Measurements from ENCODE around the gene SCGB1D1. TPM values are rescaled to one million over a fixed set of nuclear protein-coding genes. Genes with fewer than 3 reads are reported as not detected.

Gene SCGB1D1, protein sequence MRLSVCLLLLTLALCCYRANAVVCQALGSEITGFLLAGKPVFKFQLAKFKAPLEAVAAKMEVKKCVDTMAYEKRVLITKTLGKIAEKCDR
- total RNA-seq, result not detected in 2 replicates

DNA sequence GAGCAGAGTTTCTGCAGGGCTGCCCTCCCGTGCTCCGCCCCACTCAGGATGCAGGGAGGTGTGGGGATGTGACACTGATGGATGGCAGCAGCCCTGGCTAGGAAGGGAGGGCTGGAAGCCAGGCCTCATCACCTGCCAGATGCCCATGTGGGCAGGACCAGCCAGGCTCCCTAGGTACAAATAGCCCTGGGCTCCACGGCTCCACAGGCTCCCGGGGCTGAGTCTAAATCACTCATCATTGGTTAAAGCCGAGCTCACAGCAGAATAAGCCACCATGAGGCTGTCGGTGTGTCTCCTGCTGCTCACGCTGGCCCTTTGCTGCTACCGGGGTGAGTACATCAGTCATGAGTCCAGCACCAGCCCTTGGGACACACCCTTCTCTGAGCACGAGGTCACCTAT lies at the start of gene SCGB1D1:
TSS of gene SCGB1D1 (plus strand) at position 206 of the 400 bp plus-strand sequence. CDS start at position 275, 69 bp downstream.
- intact Hi-C loops (cut with micrococcal nuclease), result no loop called here

DNA sequence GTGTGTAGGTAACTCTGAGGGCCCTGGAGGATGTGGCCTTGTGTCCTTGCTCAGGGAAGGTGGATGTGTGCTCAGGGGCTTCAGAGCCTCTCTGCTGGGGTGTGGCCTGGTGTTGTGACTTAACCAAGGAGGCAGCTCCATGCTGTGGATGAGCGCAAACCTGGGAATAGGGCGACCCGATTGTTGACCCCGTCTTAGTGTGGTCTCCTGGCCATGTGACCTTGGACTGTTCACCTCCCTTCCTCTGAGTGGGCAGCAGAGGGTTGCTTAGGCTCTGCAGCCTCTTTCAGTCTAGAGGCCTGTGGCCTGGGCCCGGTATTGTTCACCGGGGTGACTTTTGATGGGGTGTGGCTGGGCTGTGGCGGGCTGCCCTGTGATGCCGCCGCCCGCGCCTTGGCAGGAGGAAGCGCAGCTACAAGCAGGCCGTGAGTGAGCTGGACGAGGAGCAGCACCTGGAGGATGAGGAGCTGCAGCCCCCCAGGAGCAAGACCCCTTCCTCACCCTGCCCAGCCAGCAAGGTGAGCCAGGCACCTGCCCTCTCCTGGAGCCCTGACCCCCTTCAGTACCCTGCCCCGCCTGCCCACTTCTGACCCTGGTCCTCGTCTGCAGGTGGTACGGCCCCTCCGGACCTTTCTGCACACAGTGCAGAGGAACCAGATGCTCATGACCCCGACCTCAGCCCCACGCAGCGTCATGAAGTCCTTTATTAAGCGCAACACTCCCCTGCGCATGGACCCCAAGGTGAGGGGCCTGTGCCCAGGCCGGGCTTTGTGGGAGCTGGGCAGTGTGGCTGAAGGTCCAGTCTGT lies 49.5 kb upstream of the SCGB1D1 start:
- intact Hi-C loops (cut with micrococcal nuclease), result no loop called here

DNA sequence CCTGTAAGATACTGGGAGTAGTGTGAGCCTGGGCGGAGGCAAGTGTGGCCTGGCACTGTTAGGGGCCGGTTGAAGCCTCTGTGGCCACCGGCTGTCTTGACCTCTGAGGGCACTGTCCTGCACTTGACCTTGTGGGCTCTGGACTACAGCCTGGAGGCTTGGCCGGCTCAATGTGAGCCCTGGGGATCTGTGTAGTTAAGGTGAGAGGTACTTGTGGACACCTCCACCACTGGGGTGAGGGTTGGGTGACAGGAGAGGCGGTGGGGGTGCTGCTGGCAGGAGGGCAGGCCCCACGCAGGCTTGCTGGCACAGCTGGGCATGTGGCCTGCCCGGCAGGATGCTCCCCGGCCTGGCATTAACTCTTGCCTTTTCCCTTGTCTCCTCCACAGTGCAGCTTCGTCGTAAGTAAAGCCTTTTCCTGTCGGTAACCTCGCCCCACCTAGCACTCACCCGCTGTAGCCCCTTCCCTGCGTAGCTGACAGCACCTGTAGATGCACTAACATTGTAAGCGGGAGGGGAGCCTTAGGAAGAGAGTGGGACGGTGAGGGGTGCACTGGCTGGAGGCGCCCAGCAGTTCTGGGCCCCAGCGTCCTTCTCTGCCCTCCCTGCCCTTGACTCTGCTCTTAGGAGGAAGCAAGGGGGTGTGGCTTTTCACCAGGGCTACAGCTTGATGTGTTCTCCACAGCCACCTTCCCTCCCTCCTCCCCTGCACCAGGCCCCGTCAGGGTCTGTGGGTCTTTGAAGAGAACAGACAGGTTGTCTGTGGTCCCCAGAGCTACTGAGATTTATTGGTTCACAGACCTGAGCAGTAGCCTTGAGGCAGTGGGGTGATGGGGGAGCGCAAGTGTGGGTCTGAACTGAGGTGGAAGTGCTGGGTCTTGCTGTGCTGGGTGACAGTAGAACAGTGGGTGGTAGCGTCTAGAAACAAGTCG lies 48.6 kb upstream of the SCGB1D1 start:
- intact Hi-C loops (cut with micrococcal nuclease), result no loop called here

DNA sequence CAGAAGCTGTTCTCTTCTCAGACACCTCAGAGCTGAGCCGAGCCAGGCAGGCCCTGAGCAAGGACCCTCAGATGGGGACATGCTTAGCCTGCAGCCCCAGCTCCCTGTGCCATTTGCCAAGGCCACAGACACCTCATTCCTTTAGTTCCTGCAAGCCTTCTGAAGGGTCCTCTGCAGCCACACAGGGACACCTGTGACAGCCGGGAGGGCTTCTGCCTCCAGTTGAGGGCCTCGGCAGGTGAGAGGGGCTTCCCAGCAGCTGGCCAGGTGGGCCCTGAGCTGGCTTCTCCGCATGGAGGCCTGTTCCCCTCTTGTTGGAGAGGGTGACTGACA lies 48.0 kb upstream of the SCGB1D1 start:
- intact Hi-C loops (cut with micrococcal nuclease), result no loop called here

DNA sequence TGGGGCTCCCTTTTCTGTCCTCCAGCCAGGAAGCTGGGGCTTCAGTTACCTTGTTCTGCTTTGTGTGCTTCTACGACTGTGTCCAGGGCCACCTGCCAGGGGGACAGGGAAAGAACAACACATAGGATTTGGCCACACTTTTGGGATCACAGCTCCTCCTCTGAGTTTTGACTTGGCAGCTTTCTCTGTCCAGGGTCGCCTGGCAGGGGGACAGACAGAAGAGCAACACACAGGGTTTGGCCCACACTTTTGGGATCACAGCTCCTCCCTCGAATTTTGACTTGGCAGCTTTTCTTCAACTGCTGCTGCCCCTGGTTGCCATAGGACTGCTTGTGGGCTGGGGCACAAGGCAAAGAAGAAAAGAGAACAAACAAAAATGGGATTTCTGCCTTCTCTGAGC lies 47.1 kb upstream of the SCGB1D1 start:
- intact Hi-C loops (cut with micrococcal nuclease), result no loop called here

DNA sequence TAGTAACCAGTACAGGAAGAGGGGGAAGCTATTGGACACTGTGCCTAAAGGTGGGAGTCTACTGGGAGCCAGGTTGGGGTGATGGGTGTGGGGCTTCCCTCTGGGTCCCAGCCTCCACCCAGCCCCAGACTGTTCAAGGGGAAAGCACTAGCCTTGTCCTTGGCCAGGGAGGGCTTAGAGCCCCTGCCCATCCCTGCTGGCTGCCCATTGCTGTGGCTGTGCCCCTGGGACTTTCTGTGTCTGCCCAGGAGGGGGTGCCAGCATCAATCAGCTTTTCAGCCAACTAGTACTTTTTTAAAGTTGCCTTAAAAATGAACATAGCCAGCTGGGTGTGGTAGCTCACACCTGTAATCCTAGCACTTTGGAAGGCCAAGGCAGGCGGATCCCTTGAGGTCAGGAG lies 46.3 kb upstream of the SCGB1D1 start:
- intact Hi-C loops (cut with micrococcal nuclease), result no loop called here

DNA sequence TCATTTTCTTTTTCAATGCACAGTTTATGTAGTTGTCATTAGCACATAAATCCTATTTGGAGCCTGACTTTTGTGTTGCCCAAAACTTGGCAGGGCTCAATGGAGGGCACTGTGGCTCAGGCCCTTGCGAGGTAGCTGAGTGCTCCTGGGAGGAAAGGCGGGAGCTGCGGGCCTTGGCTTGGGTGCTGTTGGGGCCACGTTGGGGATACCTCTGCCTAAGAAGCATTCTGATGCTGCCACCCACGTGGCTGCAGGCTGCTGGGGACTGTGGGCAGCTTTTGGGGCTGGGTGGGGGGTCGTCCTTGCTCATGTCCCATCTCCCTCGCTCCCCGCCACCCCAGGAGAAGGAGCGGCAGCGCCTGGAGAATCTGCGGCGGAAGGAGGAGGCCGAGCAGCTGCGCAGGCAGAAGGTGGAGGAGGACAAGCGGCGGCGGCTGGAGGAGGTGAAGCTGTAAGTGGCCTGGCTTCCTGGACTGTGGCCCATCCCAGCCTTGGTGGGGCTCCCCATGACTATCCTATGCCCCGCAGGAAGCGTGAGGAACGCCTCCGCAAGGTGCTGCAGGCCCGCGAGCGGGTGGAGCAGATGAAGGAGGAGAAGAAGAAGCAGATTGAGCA lies 45.3 kb upstream of the SCGB1D1 start:
- intact Hi-C loops (cut with micrococcal nuclease), result no loop called here

DNA sequence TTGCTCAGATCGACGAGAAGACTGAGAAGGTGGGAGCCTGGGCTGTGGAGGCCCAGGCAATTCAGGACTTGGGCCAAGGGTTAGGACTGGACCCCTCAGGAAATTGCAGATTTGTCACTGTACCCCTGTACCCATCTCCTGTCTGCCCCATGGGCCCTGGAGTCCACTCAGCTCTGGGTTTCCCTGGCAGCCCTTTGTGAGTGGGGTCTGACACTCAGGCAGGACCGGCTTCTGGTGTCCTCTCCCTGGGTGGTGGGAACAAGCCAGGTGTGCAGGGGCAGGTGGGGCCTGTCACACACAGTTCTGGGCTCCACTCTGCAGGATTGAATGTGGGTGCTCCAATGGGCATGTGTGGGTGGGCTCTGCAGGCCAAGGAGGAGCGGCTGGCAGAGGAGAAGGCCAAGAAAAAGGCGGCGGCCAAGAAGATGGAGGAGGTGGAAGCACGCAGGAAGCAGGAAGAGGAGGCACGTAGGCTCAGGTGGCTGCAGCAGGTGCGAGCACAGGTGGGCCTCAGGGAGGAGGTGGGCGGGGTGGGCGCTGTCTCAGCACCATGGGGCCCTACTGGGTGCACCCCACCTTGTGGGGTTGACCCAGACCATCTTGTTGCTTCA lies 44.6 kb upstream of the SCGB1D1 start:
- intact Hi-C loops (cut with micrococcal nuclease), result no loop called here

DNA sequence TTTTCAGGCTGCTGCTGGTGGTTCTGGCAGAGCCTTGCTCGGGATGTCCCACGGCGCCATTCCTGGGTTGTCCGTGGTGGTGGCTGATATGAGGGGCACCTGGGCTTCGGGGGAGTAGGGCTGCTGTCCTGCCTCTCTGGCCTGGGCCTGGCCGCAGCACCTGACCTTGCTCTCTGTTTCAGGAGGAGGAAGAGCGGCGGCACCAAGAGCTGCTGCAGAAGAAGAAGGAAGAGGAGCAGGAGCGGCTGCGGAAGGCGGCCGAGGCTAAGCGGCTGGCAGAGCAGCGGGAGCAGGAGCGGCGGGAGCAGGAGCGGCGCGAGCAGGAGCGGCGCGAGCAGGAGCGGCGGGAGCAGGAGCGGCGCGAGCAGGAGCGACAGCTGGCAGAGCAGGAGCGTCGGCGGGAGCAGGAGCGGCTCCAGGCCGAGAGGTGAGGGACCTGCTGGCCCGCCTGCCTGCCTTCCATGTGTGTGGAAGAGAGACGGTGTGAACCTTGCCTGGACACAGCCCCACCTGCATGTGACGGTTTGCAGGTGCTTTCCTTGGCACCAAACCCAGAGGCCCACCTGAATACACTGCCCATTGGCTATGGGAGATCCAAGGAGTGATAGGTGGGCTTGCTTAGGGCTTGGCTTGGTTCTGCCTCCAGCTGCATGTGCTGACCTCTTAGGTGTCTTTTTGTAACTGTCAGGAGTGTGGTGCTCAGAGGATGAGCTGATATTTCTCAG lies 43.4 kb upstream of the SCGB1D1 start:
- intact Hi-C loops (cut with micrococcal nuclease), result no loop called here

DNA sequence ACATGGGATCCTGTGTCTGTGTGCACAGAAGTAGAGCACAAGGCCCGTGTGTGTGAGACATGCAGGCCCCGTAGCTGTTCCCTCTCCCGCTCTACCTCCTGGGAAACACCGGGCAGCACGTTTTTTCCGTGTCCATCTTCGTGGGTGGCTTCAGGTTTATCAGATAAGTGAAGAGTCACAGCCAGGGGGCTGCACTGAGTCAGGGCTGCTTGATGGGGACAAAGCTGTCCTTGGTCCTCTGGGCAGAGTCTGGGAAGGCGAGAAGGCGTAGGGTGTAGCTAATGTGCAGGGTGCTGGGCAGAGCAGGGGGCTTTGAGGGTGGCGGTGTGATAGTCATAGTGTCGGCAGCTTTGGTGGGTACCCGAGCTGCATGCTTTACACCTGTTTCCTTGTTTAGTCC lies 42.5 kb upstream of the SCGB1D1 start:
- intact Hi-C loops (cut with micrococcal nuclease), result no loop called here

DNA sequence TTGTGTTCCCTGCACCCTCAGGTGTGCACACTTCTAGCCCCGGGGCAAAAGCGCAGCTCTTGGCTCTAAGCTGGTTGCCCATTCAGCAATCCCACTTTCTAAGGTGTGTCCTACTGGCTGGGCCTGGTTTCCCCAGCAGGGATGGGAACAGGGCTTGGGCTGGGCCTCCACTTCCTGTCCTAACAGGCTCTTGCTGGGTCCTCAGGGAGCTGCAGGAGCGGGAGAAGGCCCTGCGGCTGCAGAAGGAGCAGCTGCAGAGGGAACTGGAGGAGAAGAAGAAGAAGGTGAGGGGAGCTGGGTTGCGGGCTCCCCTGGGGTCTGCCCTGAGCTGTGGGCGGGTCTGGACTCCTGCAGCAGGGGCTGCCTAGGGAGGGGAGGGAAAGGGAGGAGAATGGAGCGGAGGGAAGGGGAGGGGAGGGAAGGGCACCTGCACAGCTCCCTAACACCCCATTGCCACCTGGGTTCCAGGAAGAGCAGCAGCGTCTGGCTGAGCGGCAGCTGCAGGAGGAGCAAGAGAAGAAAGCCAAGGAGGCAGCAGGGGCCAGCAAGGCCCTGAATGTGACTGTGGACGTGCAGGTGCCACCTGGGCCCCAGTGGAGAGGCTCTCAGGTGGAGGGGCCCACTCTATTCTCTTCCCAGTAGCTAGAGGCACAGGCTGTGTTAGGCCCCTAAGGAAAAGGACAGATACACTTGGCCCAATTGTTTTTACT lies 41.6 kb upstream of the SCGB1D1 start:
- intact Hi-C loops (cut with micrococcal nuclease), result no loop called here

DNA sequence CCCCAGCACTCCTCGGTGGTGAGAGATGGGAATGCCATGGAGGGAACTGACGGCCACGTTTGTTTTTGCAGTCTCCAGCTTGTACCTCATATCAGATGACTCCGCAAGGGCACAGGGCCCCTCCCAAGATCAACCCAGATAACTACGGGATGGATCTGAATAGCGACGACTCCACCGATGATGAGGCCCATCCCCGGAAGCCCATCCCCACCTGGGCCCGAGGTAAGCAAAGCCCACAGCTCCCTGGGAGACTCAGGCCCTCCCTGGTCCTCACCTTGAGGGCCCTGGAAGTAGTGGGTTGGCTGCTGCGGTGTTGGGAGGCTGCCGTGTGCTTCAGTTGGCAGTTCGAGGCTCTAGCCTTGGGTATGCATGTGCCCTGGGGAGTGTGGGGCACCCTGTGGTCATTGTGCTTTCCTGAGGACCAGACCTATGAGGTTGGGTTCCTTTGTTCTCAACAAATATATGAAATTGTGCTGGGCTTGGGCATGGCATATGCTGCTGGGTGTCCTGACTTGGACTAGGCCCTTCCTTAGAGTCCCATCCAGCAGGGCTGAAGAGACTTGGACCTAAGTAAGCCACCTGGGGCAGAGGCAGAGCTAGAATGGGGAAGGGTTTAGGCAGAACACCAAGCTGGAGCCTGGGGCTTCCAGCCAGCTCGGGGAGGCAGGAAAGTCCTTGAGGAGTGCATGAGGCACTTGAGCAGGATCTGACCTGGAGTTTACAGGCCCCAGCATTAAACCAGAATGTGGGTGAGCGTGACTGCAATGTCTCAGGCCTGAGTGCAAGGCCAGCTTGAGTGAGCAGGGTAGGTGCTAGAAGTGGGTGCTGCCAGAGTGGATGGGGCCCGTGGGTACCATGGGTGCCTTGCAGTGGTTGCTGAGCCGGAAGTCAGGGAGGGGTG lies 39.8 kb upstream of the SCGB1D1 start:
- intact Hi-C loops (cut with micrococcal nuclease), result no loop called here

DNA sequence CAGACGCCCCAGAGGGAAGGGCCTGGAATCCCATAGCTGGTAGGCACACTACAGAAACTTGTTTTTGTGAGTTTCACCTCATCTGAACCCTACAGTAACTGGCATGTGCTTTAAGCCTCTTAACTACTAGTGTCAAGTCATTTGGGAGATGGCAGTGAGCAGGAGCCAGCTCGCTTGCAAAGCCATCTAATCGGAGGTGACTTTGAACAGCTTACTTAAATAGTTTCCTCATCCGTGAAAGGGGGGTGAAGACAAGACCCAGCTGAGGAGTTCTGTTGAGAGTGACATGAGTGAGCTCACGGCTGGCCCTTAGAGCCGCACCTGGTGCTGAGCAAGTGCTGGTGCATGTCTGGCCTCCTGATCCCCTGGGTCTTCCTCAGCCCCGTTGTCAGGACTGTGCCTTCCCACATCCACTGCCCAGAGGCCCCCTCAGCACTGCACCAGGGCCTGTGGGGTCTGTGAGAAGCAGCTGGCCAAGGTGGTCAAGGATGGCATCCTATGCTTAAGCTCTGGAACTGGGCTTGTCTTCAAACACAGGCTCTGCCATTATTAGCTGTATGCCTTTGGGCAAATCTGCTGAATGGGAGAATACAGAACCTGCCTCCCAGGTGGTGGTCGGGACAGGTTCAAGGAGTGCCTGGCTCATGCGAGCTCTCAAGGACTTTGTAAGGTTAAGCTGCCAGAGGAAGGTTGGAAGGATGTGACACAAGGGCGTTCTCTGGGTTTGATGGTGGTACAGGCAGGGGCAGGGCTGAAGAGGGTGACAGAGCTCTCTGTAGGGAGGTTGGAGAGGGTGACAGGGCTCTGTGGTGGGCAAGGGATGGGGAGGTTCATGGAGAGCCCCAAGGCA lies 38.9 kb upstream of the SCGB1D1 start:
- intact Hi-C loops (cut with micrococcal nuclease), result no loop called here

DNA sequence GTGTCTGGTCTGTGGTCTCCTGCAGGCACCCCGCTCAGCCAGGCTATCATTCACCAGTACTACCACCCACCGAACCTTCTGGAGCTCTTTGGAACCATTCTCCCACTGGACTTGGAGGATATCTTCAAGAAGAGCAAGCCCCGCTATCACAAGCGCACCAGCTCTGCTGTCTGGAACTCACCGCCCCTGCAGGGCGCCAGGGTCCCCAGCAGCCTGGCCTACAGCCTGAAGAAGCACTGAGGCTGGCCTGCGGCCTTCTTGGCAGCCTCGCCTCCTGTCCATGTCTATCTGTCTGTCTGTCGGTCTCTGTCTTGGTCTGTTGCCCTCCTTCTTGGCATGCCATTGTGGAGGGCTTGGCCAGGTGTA lies 38.3 kb upstream of the SCGB1D1 start:
- intact Hi-C loops (cut with micrococcal nuclease), result no loop called here

DNA sequence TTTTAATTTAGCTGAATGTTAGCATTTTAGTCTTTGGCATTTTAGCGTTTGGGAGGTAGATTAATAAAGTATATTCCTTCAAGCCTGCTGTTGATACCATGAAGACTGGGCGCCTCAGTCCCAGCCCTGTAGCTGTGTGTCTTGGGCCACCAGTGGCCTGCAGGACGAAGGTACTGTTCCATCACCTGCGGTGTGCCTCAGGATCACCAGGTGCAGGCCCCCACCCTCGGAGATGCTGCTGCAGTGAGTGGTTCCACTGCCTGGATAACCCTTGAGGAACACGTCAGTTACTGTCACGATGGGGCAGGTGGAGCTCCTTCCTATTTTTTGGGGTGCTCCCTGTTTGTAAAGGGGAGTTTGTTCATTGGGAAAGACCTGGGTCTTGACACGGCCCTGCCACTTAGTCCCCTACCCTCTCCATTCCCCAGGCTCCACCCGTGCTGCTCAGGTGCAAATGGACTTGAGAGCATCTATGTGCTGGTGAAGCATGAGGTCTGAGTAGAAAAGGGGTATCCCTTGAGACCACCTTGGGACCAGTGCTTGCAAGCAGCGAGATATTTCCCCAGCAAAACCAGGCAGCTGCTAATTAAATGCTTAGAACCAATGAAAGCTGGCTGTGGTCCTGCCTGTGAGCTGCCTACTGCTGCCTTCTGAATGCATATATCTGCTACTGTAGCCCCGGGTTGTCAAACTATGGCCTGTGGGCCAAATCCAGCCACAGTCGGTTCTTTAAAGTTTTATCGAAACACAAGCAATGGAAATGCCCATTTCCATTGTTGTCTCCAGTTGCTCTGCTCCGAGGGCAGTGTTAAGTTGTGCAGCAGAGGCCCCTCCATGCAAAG lies 37.5 kb upstream of the SCGB1D1 start:
- intact Hi-C loops (cut with micrococcal nuclease), result no loop called here

DNA sequence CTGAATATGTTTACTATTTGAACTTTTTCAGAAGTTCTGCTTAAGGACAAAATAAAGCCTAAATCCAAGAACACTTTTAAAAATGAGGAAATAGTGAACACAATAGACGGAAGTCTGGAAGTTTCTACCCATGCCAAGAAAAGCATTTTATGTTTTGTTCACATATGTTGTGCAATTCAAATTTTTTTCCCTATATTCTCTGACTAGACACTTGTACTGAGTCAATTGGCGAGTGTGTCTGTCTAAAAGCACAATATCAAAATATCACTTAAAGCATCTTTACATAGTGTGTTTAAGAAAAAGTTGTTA lies 37.0 kb upstream of the SCGB1D1 start:
- intact Hi-C loops (cut with micrococcal nuclease), result no loop called here

DNA sequence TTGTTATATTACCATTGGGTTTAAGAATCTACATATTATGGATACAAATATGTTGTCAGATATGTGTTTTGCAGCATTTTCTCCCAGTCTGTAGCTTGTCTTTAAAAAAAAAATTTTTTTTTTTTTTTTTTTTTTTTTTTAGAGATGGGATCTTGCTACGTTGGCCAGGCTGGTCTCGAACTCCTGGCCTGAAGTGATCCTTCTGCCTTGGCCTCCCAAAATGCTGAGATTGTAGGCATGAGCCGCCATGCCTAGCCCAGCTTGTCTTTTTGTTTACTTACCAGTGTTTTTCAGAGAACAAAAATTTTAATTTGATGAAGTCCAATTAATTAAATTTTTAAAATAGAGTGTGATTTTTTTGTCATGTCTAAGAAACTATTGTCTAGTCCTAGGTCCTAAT lies 36.4 kb upstream of the SCGB1D1 start:
- intact Hi-C loops (cut with micrococcal nuclease), result no loop called here

DNA sequence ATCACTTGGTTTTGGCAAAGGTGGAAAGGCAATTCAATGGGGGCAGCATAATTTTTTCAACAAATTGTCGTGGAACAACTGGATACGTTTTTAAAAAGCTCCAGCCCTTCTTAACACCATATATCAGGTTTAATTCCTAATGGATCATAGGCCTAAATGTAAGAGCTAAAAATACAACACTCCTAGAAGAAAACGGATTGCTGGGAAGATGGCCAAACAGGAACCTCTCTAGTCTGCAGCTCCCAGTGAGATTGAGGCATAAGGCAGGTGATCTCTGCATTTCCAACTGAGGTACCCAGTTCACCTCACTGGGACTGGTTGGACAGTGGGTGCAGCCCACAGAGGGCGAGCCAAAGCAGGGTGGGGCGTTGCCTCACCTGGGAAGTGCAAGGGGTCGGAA lies 32.4 kb upstream of the SCGB1D1 start:
- intact Hi-C loops (cut with micrococcal nuclease), result no loop called here
